ENCODE data around the gene GPRC5C.
"Not testable (repeated sequence)": the region's sequence is repeated elsewhere in the genome, so short reads cannot be mapped to it uniquely, and the experiment has no call there.

GPRC5C gene

GRCh38 chr17:74396567-74396966, 35.3 kb upstream of the GPRC5C start:
- DNase-seq (no peak), ATAC-seq (no peak)
- Mint-ChIP-seq H3K4me3 (no peak overlapping the region), H3K4me1 (no peaks in the 10 kb centered on the region), H3K9me3 (no peaks in the 10 kb centered on the region), H3K27me3 (no peaks in the 10 kb centered on the region), H3K27ac (no peak overlapping the region)

- no peak for ATAC-seq
- no peak for DNase-seq
- Mint-ChIP-seq H3K27ac (no peak overlapping the region), H3K4me1 (no peaks in the 10 kb centered on the region), H3K27me3 (peaks cover 9% of the 10 kb centered on the region), H3K4me3 (no peak overlapping the region), H3K9me3 (no peaks in the 10 kb centered on the region)
Measured at GRCh38 chr17:74402048-74402447, 29.8 kb upstream of the GPRC5C start.

- Mint-ChIP-seq H3K27me3 (peaks cover 9% of the 10 kb centered on the region), H3K27ac (peak overlapping the region in 1 of 2 donors; percentile 78), H3K9me3 (no peaks in the 10 kb centered on the region), H3K4me1 (no peaks in the 10 kb centered on the region), H3K4me3 (no peak overlapping the region)
- no peak for ATAC-seq
- no peak for DNase-seq
Measured at GRCh38 chr17:74403512-74404137, 28.3 kb upstream of the GPRC5C start.

GRCh38 chr17:74404218-74404617, 27.7 kb upstream of the GPRC5C start:
- peaks cover 9% of the 10 kb centered on the region for H3K27me3 Mint-ChIP-seq
- H3K4me1 Mint-ChIP-seq: no peaks in the 10 kb centered on the region
- peak overlapping the region in 1 of 2 donors; percentile 54 for H3K27ac Mint-ChIP-seq
- H3K9me3 Mint-ChIP-seq: no peaks in the 10 kb centered on the region
- ATAC-seq: no peak
- DNase-seq: no peak
- no peak overlapping the region for H3K4me3 Mint-ChIP-seq

GRCh38 chr17:74404789-74405188, 27.1 kb upstream of the GPRC5C start:
- DNase-seq: no peak
- Mint-ChIP-seq H3K27me3 (peaks cover 9% of the 10 kb centered on the region), H3K27ac (no peak overlapping the region), H3K4me3 (no peak overlapping the region), H3K9me3 (no peaks in the 10 kb centered on the region), H3K4me1 (no peaks in the 10 kb centered on the region)
- no peak for ATAC-seq

GRCh38 chr17:74405311-74405710, 26.6 kb upstream of the GPRC5C start:
- H3K27me3 Mint-ChIP-seq, ATAC-seq, H3K9me3 Mint-ChIP-seq, DNase-seq, H3K27ac Mint-ChIP-seq, H3K4me1 Mint-ChIP-seq, H3K4me3 Mint-ChIP-seq: not testable (repeated sequence)

- H3K27ac Mint-ChIP-seq: no peak overlapping the region
- DNase-seq: no peak
- no peak for ATAC-seq
Measured at GRCh38 chr17:74407384-74407783, 24.5 kb upstream of the GPRC5C start.

GRCh38 chr17:74408262-74408661, 23.6 kb upstream of the GPRC5C start:
- Mint-ChIP-seq H3K27ac (no peak overlapping the region), H3K27me3 (peaks cover 9% of the 10 kb centered on the region), H3K4me1 (no peaks in the 10 kb centered on the region), H3K4me3 (no peak overlapping the region), H3K9me3 (no peaks in the 10 kb centered on the region)
- ATAC-seq: no peak
- no peak for DNase-seq

More at GRCh38 chr17:74407384-74407783, 24.5 kb upstream of the GPRC5C start:
- no peaks in the 10 kb centered on the region for H3K4me1 Mint-ChIP-seq
- peaks cover 9% of the 10 kb centered on the region for H3K27me3 Mint-ChIP-seq
- H3K4me3 Mint-ChIP-seq: no peak overlapping the region
- no peaks in the 10 kb centered on the region for H3K9me3 Mint-ChIP-seq

- DNase-seq: no peak
- no peak overlapping the region for H3K27ac Mint-ChIP-seq
- H3K9me3 Mint-ChIP-seq: no peaks in the 10 kb centered on the region
- no peaks in the 10 kb centered on the region for H3K4me1 Mint-ChIP-seq
- no peak overlapping the region for H3K4me3 Mint-ChIP-seq
- ATAC-seq: no peak
- H3K27me3 Mint-ChIP-seq: peaks cover 9% of the 10 kb centered on the region
Measured at GRCh38 chr17:74408815-74409214, 23.1 kb upstream of the GPRC5C start.

- no peaks in the 10 kb centered on the region for H3K4me1 Mint-ChIP-seq
- peaks cover under 1% of the 10 kb centered on the region for H3K27me3 Mint-ChIP-seq
- H3K9me3 Mint-ChIP-seq: no peaks in the 10 kb centered on the region
- DNase-seq (no peak), ATAC-seq (no peak)
- H3K4me3 Mint-ChIP-seq: no peak overlapping the region
- H3K27ac Mint-ChIP-seq: no peak overlapping the region
Measured at GRCh38 chr17:74410001-74410443, 21.9 kb upstream of the GPRC5C start.

- ATAC-seq (no peak), DNase-seq (no peak)
- H3K27me3 Mint-ChIP-seq: no peaks in the 10 kb centered on the region
- no peaks in the 10 kb centered on the region for H3K9me3 Mint-ChIP-seq
- peaks cover 5% of the 10 kb centered on the region for H3K4me1 Mint-ChIP-seq
- no peak overlapping the region for H3K27ac Mint-ChIP-seq
- H3K4me3 Mint-ChIP-seq: no peak overlapping the region
Measured at GRCh38 chr17:74412581-74412980, 19.3 kb upstream of the GPRC5C start.

GRCh38 chr17:74413491-74413890, 18.4 kb upstream of the GPRC5C start:
- H3K4me1 Mint-ChIP-seq: peaks cover 7% of the 10 kb centered on the region
- H3K4me3 Mint-ChIP-seq: no peak overlapping the region
- no peak for ATAC-seq
- H3K27ac Mint-ChIP-seq: no peak overlapping the region
- H3K9me3 Mint-ChIP-seq: no peaks in the 10 kb centered on the region
- no peak for DNase-seq
- H3K27me3 Mint-ChIP-seq: no peaks in the 10 kb centered on the region

- peaks cover 7% of the 10 kb centered on the region for H3K4me1 Mint-ChIP-seq
- no peak for DNase-seq
- H3K27me3 Mint-ChIP-seq: no peaks in the 10 kb centered on the region
- no peak overlapping the region for H3K4me3 Mint-ChIP-seq
- ATAC-seq: no peak
- no peaks in the 10 kb centered on the region for H3K9me3 Mint-ChIP-seq
- no peak overlapping the region for H3K27ac Mint-ChIP-seq
Measured at GRCh38 chr17:74414510-74414909, 17.4 kb upstream of the GPRC5C start.

GRCh38 chr17:74415608-74416396, 16.1 kb upstream of the GPRC5C start:
- ATAC-seq: no peak
- Mint-ChIP-seq H3K4me1 (peaks cover 7% of the 10 kb centered on the region), H3K9me3 (no peaks in the 10 kb centered on the region)

GRCh38 chr17:74417178-74418045, 14.5 kb upstream of the GPRC5C start:
- ATAC-seq (peak; percentile 69), DNase-seq (no peak)
- peak overlapping the region in 1 of 2 donors; percentile 65 for H3K27ac Mint-ChIP-seq

More at GRCh38 chr17:74415608-74416396, 16.1 kb upstream of the GPRC5C start:
- Mint-ChIP-seq H3K27me3 (no peaks in the 10 kb centered on the region), H3K4me3 (no peak overlapping the region), H3K27ac (no peak overlapping the region)
- no peak for DNase-seq

More at GRCh38 chr17:74417178-74418045, 14.5 kb upstream of the GPRC5C start:
- no peak overlapping the region for H3K4me3 Mint-ChIP-seq
- no peaks in the 10 kb centered on the region for H3K9me3 Mint-ChIP-seq
- H3K4me1 Mint-ChIP-seq: peaks cover 7% of the 10 kb centered on the region
- peaks cover 2% of the 10 kb centered on the region for H3K27me3 Mint-ChIP-seq

Data from stimulated activated naive CD8-positive, alpha-beta T cell treated with anti-CD3 and anti-CD28 coated beads, Interleukin-15, amount 100 ng/mL, for 72 hours (primary cell).